ENCODE results near the gene RHOT1. TPM values are rescaled to one million over a fixed set of nuclear protein-coding genes. Genes with fewer than 3 reads are reported as not detected.
"Not testable (repeated sequence)": the region's sequence is repeated elsewhere in the genome, so short reads cannot be mapped to it uniquely, and the experiment has no call there.

Gene RHOT1
- total RNA-seq, 4 donors from 2014 or later = 60.8 to 97.6 (median 72.7) TPM

DNA sequence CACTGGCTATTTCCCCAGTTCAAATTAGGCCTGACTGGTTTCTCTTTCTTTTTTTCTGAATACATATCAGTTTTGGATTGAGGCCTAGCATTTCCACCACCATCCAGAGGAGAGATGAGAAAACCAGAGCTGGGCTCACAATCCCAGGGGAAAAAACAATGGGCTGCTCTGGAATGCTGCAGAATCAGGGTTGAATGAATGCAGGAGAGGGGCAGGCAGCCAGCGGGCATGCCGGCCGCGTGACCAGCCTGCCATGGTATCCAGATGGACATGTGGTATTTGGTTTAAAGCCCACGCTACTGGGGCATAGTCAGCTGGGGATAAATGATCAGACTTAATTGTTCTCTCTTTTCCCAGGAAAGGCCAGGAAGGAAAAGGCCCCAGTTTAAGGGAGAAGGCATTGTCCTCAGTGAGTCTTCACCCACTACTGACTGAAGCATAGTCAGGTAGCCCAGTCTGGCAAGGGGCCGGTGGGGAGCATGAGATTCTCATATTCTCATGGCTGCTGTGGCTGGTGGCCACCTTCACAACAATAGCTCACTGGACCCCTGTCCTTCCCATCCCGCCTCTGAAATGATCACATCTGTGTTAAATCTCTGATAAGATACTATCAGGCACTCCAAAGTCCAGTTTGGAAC, 38.7 kb upstream of the RHOT1 start:
- H3K4me3 ChIP-seq (ENCODE audit: low read depth, poor library complexity, severe bottlenecking) = no peak overlapping the region
- intact Hi-C loops (cut with DNase I; ENCODE audit: low total_unique reads) = no loop called here
- DNase-seq (ENCODE audit: low spot score in 2 of 2) = no peak
- TF ChIP-seq, protein P1, sequence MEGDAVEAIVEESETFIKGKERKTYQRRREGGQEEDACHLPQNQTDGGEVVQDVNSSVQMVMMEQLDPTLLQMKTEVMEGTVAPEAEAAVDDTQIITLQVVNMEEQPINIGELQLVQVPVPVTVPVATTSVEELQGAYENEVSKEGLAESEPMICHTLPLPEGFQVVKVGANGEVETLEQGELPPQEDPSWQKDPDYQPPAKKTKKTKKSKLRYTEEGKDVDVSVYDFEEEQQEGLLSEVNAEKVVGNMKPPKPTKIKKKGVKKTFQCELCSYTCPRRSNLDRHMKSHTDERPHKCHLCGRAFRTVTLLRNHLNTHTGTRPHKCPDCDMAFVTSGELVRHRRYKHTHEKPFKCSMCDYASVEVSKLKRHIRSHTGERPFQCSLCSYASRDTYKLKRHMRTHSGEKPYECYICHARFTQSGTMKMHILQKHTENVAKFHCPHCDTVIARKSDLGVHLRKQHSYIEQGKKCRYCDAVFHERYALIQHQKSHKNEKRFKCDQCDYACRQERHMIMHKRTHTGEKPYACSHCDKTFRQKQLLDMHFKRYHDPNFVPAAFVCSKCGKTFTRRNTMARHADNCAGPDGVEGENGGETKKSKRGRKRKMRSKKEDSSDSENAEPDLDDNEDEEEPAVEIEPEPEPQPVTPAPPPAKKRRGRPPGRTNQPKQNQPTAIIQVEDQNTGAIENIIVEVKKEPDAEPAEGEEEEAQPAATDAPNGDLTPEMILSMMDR (IDR thresholded peaks at IDR 0.05) = no peak
- no peak for TF ChIP-seq POLR2A (IDR thresholded peaks at IDR 0.05)
- 87 to 92% methylated on average over 7 of the region's 7 CpGs for WGBS, 2 donors

DNA sequence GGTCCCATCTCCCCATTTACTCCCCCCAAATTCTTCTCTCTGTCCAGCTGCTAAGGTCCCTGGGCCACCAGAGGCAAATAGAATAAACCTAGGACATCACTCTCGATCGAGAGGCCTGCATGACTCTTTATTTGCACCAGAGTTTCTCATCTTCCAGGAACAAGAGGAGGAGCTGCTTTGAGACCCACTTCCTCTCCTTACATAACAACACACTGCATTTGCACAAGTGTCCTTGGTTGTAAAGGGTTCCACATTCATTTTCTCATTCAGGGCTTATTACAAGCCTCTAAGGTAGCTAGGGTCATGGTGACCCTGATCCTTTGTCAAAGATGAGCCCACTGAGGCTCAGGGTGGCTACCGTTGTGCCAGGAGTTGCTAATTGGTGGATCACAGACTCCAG, 38.1 kb upstream of the RHOT1 start:
- intact Hi-C loops (cut with DNase I; ENCODE audit: low total_unique reads) = no loop called here
- TF ChIP-seq, protein P1 (IDR thresholded peaks at IDR 0.05) = no peak
- TF ChIP-seq POLR2A (IDR thresholded peaks at IDR 0.05) = no peak
- no peak for DNase-seq (ENCODE audit: low spot score in 2 of 2)
- WGBS, 2 donors = 74 to 85% methylated on average over 3 of the region's 3 CpGs
- no peak overlapping the region for H3K4me3 ChIP-seq (ENCODE audit: low read depth, poor library complexity, severe bottlenecking)

DNA sequence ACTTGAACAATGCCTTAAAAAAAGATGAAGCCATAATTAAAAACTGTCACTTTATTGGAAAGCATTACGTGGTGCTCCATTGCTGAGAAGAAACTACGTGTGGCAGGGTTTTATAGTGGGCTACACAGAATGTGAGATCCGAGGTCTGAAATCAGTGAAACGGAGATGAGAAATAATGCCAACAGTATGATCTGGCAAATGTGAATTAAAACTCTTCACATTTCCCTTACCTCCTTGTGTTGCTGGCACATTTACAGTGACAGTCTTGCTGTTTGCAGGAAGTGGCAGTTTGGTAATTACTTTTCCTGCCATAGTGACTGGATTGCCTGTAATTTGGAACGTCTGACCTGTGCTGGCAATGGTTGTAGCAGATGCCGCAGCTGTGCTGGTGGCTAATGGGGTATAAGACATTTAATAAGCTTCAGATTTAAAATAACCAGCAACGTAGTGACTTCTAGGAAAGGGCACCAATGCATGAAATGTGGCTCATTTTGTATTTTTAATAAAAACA, 35.8 kb upstream of the RHOT1 start:
- H3K4me3 ChIP-seq (ENCODE audit: low read depth, poor library complexity, severe bottlenecking); intact Hi-C loops (cut with DNase I; ENCODE audit: low total_unique reads); DNase-seq (ENCODE audit: low spot score in 2 of 2): not testable (repeated sequence)
- WGBS, 2 donors = 41 to 47% methylated on average over 7 of the region's 7 CpGs

DNA sequence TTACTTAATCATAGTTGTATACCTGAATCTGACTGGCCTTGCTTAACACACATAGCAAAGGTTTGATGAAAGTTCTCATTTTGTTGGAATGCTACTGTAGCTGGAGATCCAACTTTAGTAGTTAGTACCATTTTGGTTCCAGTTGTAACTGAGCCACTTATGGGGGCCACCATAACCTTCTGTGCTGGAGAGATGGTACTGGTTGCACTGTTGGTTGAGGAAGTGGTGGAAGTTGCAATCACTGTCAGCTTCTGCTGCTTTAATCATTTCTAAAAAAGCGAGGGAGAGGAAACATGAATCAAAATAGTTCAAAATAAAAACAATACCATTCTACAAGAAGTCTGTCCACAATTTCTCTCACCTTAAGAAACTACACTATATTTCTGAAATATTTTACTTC, 35.1 kb upstream of the RHOT1 start:
- 76 to 85% methylated on average over 1 of the region's 1 CpG for WGBS, 2 donors
- H3K4me3 ChIP-seq (ENCODE audit: low read depth, poor library complexity, severe bottlenecking); DNase-seq (ENCODE audit: low spot score in 2 of 2); intact Hi-C loops (cut with DNase I; ENCODE audit: low total_unique reads): not testable (repeated sequence)

DNA sequence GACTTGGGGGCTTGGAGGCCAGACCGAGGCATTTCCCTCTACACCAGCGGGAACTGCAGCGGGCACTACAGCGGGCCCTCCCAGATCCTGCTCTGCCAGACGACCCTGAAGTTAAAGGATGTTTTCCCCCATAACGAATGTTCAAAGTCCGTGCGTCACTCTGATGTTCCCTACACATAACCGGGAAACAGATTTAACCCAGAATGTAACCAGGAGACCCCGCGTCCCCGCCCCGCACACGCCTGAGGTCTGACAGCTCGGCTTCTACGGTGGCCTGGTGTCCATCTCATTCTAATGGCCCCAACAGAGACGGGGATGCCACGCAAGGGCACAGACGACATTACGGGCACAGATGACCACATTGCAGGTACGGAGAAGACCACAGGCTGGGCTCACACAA, 31.7 kb upstream of the RHOT1 start:
- intact Hi-C loops (cut with DNase I; ENCODE audit: low total_unique reads) = no loop called here
- WGBS, 2 donors = 89 to 91% methylated on average over 21 of the region's 21 CpGs
- no peak for TF ChIP-seq POLR2A (IDR thresholded peaks at IDR 0.05)
- TF ChIP-seq, protein P1 (IDR thresholded peaks at IDR 0.05) = no peak
- no peak for DNase-seq (ENCODE audit: low spot score in 2 of 2)
- H3K4me3 ChIP-seq (ENCODE audit: low read depth, poor library complexity, severe bottlenecking) = no peak overlapping the region

DNA sequence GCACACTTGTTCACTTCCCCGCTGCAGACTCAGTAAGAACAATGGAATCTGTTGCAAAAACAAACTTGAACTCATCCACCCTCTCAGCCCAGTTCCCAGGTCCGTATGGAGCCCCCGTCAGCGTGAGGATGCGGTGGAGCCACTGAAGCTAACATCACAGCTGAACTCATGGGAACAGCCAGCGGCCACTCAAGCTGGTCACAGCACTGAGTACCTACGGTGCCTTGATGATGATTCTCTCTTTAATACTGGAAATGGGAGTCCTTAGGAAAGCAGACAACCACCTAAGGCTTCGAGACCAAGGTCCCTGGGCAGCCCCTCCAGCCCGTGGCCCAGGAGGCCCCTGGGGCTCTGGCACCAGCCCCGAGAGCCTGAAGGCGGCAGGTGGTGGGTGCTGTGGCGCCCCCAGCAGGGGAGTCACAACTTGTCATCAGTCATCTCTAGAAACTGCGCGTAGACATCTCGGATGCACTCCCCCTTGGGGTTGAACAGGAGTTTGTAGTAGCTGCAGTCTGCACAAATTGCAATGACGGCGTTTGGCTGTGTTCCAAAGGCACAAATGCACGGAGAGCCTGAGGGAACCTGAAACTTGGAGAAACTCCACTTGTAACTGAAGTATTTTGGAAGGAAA, 31.0 kb upstream of the RHOT1 start:
- no peak overlapping the region for H3K4me3 ChIP-seq (ENCODE audit: low read depth, poor library complexity, severe bottlenecking)
- peak in 1 of 2 donors; percentile 46 for DNase-seq (ENCODE audit: low spot score in 2 of 2)
- intact Hi-C loops (cut with DNase I; ENCODE audit: low total_unique reads) = no loop called here
- no peak for TF ChIP-seq POLR2A (IDR thresholded peaks at IDR 0.05)
- WGBS, 2 donors = 37 to 41% methylated on average over 18 of the region's 18 CpGs

DNA sequence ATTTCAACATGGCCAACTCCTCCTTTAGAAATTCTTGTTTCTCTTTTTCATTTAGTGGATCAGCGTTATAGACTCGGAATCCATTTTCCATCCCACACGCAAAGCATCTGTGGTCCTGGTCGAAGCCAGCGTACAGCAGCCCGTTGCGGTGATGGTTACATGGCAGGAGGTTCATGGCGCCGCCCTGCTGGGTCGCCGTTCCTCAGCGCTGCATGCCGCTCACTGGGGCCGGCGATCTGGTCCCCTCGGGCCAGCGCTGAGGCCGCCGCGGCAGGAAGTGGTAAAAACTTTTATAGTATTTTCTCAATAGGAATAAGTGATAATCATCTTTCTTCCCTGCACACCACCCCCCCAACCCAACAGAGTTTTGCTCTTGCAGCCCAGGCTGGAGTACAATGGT, 29.9 kb upstream of the RHOT1 start:
- TF ChIP-seq POLR2A (IDR thresholded peaks at IDR 0.05) = no peak
- TF ChIP-seq, protein P1 (IDR thresholded peaks at IDR 0.05) = no peak
- no peak for DNase-seq (ENCODE audit: low spot score in 2 of 2)
- no peak overlapping the region for H3K4me3 ChIP-seq (ENCODE audit: low read depth, poor library complexity, severe bottlenecking)
- 92 to 93% methylated on average over 20 of the region's 20 CpGs for WGBS, 2 donors
- intact Hi-C loops (cut with DNase I; ENCODE audit: low total_unique reads) = no loop called here

All from lower leg skin (tissue), 4 donors.